NCI-H460 (cell line): ENCODE data around the gene PRUNE2. TPM values are rescaled to one million over a fixed set of nuclear protein-coding genes. Genes with fewer than 3 reads are reported as not detected.

ENCODE experiments used
- DNase-seq: peaks from one replicate; pipeline ENCODE4 v3.0.0-alpha.2; 2016; ENCODE audit warnings: low read depth; ENCODE audit errors: extremely low read depth
- total RNA-seq: library from RNA; depleted of rRNA; stranded (reverse); fragments of >200 nt; shearing (Covaris generic); gene quantifications from 2 replicates; pipeline ENCODE4 v1.2.3, GENCODE V29; 2014

The PRUNE2 gene
- total RNA-seq, 1 experiment from 2014 or later = 0.27 TPM

DNA sequence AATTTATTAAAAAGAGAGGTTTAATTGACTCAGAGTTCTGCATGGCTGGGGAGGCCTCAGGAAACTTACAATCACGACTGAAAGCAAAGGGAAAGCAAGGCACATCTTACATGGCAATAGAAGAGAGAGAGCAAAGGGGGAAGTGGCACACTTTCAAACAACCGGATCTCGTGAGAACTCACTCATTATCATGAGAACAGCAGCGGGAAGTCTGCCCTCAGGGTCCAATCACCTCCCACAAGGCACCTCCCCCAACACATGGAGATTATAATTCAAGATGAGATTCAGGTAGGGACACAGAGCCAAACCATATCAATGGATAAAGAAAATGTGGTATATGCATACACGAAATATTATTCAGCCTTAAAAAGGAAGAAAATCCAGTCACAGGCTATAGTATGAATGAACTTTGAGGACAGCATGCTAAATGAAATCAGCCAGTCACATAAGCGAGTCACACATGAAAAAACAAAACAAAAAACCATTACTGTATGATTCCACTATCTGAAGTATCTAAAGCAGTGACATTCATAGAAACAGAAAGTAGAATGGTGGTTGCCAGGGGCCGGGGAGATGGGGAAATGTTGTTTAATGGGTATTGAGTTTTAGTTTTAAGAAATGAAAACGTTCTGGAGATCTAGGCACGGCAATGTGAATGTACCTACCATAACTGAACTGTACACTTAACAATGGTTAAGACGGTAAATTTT lies 225.0 kb downstream of the PRUNE2 start:
- DNase-seq = no peak

DNA sequence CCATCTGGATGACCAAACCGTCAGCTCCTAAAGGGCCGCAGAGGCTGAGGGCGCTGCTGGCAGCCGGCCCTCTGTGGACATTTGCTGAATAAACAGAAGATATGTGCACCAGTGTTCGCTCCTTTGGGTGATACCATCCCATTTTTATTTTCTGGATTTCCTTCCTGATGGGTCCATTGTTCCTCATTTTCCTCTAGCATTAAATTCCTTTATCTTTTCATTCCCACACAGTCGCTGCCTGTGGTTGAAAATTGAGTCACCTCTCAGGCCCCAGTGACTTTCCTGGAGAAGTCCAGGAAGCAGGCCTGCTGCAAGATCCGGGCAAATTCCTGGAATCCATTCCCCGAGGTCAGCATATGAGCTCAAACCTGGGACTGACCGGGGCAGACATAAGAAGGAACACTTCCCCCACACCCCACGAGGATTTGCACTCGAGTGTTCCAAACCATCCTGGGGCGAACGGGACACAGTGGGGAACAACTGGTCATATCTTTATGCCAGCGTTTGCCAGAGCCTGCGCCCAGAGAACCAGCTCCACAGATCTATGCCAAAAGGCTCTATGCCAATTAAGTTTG lies 228.3 kb downstream of the PRUNE2 start:
- no peak for DNase-seq

DNA sequence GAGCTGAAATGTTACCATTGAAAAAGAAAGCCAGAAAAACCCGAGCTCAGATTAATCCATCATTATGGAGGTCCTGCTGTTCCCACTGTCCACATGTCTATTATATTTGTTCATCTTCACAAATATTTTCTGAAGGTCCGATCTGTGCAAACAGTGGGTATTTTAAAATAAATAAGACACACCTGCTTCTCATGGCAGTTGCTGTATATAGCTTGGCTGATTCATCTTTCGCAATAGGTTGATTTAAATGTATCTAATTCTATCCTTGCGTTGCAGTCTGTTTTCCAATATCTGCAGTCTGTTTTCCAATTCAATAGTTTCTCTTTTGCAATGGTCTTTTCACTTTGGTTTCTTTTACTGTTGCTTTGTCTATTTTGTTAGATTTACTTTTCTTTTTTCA lies 229.1 kb downstream of the PRUNE2 start:
- no peak for DNase-seq

DNA sequence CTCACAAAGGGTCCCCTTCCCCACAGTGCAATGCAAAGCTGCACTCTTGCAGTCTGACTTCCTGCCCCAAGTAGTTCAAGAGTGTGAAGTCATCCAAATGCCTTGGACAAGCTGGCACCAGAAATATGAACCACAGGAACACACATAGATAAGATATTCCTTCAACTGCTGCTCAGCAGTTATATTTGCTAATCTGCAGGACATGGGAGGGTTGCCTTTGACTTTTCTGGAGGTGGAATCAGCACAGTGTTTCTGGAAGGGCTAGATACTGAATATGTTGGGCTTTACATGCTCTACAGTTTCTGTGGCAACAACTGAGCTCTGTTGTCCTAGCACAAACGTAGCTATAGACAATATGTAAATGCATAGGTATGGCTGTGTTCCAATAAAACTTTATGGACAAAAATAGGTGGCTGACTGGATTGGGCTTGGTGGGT lies 238.4 kb downstream of the PRUNE2 start:
- no peak for DNase-seq

DNA sequence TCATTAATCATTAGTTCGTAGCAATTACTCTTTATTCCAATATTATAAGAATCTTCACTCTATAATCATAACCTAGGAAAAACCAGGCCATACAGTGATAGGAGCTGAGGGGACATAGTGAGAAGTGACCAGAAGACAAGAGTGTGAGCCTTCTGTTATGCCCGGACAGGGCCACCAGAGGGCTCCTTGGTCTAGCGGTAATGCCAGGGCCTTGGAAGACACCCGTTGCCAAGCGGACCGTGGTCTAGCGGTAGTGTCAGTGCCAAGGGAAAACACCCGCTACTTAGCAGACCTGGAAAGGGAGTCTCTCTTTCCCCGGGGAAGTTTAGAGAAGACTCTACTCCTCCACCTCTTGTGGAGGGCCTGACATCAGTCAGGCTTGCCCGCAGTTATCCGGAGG lies 239.9 kb downstream of the PRUNE2 start:
- DNase-seq = peak; percentile 44

DNA sequence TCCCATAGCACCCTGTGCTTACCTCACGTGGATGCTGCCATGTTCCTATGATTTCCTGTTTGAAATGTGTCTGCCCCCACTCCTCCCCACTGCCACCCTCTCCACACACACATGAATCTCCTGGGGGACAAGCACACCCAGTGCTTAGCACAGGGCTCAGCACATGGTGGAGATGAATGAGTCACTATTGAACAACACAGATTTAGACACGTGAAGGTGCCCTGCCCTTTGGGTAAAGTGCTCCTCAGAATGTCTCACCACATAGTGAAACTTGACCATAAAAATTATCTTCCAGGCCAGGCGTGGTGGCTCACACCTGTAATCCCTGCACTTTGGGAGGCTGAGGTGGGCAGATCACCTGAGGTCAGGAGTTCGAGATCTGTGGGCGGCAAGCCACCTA lies 240.5 kb downstream of the PRUNE2 start:
- DNase-seq = no peak

DNA sequence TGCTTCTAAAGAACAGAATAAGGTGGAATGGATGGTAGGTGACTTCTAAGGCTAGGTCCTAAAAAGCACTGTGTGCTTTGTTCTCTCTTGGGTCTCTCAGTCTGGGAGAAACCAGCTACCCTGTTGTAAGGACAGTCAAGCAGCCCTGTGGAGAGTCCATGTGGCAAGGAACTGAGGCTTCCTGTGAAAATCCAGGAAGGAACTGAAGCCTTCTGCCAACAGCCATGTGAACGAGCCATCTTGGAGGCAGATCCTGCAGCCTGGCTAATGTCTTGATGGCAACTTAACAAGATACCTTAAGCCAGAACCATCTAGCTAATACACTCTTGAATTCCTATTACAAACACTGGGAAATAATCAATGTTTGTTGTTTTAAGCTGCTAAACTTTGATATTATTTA lies 241.8 kb downstream of the PRUNE2 start:
- no peak for DNase-seq

DNA sequence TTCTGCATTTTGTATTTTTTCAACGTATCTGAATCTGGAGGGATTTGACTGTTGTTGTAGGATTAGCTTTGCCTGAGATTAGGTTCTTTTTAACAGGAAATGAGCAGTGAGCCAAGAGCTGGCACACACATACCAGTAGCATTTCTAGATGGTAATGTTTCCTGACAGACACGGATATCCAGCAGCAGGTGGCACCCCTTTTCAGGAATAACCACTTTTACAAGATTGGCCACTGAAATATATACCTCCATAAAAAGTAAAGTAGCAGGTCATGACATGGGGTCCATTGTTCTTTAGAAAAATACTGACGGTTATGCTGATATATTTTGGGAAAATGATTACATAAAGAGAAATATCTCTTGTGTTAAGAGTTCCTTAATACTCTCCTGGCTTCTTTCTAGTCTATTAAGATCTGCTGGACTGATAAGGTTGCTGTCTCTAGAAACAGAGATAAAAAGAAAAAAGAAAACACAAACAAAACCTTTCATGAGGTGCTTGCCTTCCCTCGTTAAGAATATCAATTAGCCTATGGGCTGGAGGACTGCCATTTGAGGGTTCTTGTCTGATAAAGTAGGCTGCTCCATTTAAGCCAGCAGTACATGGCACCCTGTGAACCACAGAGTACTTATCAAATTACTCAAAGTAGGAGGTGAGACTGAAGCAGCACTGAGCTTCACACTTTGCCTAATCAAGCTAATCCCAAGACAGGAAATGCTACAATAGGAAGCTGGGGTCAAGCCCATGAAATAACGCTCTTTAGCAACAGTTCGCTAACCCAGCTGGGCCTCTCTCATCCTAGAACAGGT lies 243.2 kb downstream of the PRUNE2 start:
- no peak for DNase-seq

DNA sequence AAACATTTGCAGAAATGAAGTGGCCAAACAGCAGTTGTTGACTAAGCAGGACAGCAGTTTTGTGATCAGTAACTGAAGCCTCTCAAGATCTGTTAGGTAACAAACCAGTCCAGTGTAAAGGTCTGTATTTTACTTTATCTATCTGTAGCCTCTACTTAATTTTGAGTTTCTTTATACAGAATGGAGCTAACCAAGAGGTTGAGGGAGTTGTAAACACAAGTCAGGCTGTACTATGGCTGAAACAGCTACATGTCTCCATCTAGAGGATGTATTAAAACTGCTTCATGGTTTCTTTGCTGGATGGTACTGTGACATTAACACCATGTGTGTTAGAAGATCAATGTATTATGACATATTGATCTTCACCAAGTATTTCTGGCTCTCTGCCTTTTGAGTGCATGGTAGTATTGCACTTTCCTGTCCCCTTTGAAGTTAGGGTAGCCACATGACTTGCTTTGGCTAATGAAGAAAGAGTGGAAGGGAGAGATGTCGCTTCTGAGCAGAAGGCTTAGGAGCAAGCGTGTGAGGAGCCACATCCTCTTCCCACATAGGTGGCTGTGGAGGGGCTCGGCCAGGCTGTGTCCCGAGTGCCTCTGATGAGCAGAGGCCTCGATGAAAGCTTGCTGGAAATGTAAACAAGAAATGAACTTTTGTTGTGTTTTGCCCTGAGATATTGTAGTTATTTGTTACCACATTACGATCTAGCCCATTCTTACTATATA lies 247.2 kb downstream of the PRUNE2 start:
- peak; percentile 30 for DNase-seq

DNA sequence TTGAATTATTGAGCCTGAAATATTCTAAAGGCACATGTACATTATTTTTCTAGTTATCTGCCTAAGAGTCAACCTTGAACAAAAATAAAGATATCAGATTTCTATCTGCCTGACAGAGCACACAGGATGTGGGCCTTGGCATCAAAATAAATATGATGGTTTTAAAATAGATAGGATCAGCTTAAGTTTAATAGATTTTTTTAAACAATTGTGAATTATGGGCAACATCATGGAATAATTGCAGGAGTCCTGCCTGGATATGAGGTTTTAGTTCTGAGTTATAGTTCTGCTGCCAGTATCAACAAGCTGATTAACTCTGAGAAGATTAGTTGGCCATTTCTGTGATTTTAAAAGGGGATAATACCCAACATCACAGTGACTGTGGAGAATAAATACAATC lies 248.6 kb downstream of the PRUNE2 start:
- DNase-seq = no peak

DNA sequence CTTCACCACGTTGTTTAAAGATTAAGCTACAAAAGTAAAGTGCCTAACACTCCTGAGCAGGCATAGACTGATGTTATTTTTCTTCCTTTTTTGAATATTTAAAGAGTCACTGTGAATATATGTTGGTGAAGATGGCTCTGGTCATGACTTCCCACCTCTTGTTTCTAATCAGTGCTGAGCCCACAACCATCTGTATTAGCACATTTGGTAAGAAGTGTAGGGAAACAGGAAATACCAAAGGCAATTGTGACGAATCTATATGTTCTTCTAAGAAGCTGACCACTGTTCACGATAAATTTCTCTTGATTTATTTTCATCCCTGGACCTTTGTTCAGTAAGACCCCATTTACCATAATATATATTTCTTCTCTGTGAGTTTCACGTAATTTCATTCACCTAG lies 249.9 kb downstream of the PRUNE2 start:
- no peak for DNase-seq

DNA sequence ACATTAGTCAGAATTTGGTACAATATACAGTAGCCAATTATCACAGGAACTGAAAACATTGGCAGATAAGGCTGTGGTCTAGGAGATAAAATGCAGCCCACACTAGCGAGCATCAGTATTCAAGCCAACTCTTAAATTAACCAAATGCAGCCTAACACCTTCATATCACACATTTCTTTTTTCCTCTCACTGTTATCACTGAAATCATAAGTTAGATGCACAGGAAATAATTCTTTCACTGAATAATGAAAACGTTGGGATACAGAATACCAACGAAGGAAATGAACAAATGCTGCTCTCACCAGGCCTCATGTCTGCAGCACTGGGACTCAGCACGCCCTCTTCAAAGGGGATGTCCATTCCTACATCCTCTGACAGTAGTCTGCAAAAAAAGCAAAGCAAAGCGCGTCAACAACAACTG lies 250.8 kb downstream of the PRUNE2 start:
- DNase-seq = no peak

DNA sequence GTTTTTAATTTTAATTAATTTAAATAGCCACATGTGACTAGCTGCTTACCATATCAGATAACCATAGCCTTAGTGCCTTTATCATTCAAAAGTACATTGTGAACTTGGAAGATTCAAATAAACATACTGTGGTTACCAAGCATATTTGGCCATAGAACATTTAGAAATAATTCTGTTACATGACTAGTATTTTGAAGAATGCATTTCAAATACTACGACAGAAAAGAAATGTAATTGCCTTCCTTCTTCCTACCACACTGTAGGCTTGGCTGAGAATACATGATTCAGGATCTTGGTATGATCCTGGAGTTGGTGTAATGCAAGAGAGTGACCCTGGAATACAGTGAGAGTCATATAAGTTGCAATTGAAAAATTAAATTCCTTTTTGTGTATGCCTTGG lies 251.3 kb downstream of the PRUNE2 start:
- no peak for DNase-seq

DNA sequence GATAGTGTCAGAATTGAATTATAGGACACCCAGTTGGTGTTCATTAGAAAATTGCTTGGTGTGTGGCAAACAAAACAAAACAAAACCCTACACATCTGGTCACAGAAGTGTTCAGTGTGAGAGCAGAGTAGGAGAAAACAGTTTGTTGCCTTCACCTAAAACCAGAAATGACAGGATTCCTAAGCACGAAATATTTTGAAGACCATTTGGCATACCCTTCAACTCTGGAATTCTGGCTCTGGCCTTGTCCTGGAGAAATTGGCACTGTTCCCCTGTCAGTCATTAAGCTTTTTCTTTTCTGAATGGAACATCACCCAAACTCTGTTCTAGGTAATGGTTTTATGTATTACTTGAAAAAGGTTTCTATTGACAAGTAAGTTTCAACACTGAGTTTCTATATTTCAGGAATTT lies 251.9 kb downstream of the PRUNE2 start:
- DNase-seq = no peak

DNA sequence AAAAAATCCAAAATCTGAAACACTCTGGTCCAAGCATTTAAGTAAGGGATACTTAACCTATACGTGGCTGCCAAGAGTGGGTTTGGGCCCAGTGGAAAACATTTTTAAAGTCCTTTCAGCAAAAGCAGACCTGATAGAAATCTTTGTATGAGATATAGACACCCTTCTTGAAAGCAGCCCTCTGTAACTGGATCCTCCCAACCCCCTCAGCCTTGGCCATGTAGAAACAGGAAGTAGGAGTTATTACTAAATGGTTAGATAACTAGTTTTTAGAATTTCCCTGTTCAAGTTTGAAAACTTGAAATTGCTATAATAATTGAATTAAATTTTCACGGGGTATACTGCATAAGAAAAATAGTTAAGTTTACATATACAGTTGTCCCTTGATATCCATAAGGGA lies 253.0 kb downstream of the PRUNE2 start:
- DNase-seq = no peak

DNA sequence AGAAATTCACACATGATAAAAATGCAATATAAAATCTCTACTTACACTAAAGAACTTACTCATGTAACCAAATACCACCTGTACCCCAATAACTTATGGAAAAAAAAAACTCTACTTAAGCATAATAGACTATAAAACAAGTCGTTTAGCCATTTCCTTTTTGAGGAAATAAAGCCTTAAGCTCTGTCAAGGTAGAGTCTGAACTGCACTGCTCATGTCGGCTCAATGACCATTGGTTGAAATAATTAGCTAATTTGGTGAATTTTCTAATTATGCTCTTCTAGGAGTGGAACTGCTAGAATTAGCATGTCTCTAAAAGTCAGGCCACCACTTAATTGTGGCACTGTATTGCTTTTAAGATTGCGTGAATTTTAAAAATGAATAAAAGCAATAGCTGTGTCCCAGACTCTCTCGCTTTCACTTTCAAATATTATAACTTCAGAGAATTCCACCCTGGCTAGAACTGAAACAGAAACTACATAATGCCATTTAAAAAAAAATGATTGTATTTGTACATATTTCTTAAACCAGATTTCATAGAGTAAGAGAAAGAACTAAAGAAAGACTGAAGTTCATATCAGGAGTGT lies 254.7 kb downstream of the PRUNE2 start:
- no peak for DNase-seq

DNA sequence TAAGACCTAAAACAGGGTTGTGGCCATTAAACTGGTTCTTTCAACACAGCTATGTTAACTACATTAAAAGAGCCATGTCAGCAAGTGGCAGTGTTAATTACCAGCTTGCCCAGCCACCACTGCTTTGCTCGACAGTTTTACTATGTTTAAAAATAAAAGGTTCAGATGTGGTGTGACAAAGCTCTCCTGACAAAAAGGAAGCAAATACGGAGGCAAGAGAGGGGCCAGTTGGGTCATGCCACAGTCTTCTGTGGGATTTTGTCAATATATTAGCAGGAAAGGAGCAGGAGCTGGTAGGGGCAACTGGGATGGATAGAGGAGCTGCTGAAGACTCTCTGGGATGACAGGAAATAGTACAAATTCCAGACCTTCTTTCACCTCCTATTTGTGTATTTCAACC lies 255.2 kb downstream of the PRUNE2 start:
- DNase-seq = no peak

DNA sequence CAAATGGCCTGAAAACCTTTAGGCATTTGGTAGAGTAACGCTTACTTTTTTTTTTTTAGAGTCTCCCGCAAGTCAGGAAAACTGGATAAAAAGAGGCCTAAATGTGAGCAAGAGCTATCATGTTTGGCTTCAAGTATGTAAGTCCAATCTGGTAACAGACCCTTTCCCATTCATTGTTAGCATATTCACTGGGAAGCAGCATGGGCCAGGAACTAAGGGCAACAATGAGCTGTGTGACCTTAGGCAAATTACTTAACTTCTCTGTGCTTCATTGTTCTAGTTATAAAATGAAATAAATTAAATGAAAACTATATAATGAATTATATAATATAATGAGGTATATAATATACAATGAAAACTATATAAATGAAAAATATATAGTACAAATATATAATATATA lies 256.0 kb downstream of the PRUNE2 start:
- DNase-seq = no peak

DNA sequence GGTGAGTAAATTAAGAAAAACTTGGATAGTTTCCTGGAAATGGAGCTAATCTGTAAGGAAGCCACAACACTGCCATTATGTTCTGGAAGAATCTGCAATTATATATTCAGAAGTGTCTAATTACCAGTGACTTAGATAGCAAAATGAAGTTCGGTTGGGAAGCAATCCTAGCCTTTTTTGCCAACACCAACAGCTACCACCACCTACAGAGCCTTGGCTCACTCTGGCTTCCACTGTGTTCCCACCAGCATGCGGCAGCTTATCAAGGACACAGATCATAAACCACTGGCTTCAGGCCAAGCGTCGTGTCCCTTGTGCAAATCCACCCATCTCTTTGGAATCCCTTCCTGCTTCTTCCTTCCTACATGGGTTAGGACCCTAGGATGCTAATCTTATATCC lies 259.7 kb downstream of the PRUNE2 start:
- DNase-seq = no peak

DNA sequence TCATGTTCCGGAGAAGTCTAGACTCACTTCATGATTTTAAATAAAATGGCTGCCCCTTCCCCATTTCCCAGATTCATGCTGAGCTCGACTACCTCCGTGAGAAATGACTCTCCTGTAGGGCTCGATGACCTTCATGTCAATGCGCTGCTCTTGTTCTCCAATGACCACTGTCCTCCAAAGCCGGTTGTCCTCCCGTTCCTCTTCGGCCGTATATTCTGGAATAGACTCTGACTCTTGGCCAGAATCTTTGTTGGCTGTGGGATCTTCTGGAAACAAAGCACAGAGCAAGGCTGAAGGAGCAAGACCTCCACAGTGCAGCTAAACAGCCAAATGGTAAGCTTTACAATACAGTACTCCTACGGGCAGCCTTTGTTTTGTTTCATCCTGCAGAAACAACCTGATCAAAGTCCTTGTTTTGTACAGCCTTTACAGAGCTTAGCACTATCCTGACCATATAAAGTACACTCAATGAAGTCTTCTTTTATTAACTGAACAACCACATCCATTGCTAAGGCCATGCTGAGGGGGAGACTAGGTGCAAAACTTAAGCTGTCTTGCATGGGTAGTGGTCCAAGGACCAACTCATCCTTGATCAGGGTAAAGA lies 261.2 kb downstream of the PRUNE2 start:
- no peak for DNase-seq
